Activated CD4-positive, alpha-beta T cell treated with anti-CD3 and anti-CD28 coated beads, Interleukin-2, amount 10 ng/mL, durations not matched to agents 24 days and 14 days (primary cell): ENCODE measurements around the gene C1orf146. TPM values are rescaled to one million over a fixed set of nuclear protein-coding genes. Genes with fewer than 3 reads are reported as not detected.
"Not testable (repeated sequence)": the region's sequence is repeated elsewhere in the genome, so short reads cannot be mapped to it uniquely, and the experiment has no call there.

Experiments
- DNase-seq: peaks from one replicate; pipeline ENCODE4 v3.0.0; 2022
- H3K27ac Mint-ChIP-seq: one replicate; pipeline ENCODE4 v1.8.0; 2022; ENCODE audit warnings: mild to moderate bottlenecking, mixed read lengths
- H3K27me3 Mint-ChIP-seq: one replicate; pipeline ENCODE4 v1.8.0; 2022; ENCODE audit warnings: mixed read lengths
- H3K36me3 Mint-ChIP-seq: one replicate; pipeline ENCODE4 v1.8.0; 2022; ENCODE audit warnings: low read depth, mild to moderate bottlenecking, mixed read lengths
- H3K4me1 Mint-ChIP-seq: one replicate; pipeline ENCODE4 v1.8.0; 2021; ENCODE audit warnings: mixed read lengths
- H3K4me3 Mint-ChIP-seq: one replicate; pipeline ENCODE4 v1.8.0; 2022; ENCODE audit warnings: mild to moderate bottlenecking, moderate library complexity, mixed read lengths
- H3K9me3 Mint-ChIP-seq: one replicate; pipeline ENCODE4 v1.8.0; 2021; ENCODE audit warnings: mixed read lengths
- intact Hi-C: fragments of 100-400 bp; cut with micrococcal nuclease; formaldehyde crosslinking; loops from one replicate; pipeline ENCODE4 v1.15.1; 2023
- total RNA-seq: library from RNA; stranded (reverse); gene quantifications from 2 replicates; pipeline ENCODE4 v1.2.3, GENCODE V29; 2022

C1orf146 gene
- total RNA-seq, 1 donor from 2014 or later: not detected

- Mint-ChIP-seq H3K4me1 (no peaks in the 10 kb centered on the region), H3K27me3 (peaks cover 4% of the 10 kb centered on the region), H3K9me3 (no peaks in the 10 kb centered on the region), H3K4me3 (no peak overlapping the region), H3K27ac (no peak overlapping the region), H3K36me3 (no peaks in the 10 kb centered on the region)
- no peak for DNase-seq
- intact Hi-C loops: no loop called here
Observed at GRCh38 chr1:92219028-92219427, 1.3 kb downstream of the C1orf146 start.

- Mint-ChIP-seq H3K27me3 (peaks cover 7% of the 10 kb centered on the region), H3K4me3 (no peak overlapping the region), H3K9me3 (no peaks in the 10 kb centered on the region), H3K27ac (no peak overlapping the region), H3K36me3 (no peaks in the 10 kb centered on the region), H3K4me1 (no peaks in the 10 kb centered on the region)
- intact Hi-C loops: no loop called here
- no peak for DNase-seq
Observed at GRCh38 chr1:92228401-92228800, 10.7 kb downstream of the C1orf146 start.

GRCh38 chr1:92230736-92231135 lies 13.0 kb downstream of the C1orf146 start:
- no peak for DNase-seq
- Mint-ChIP-seq H3K4me3 (no peak overlapping the region), H3K9me3 (no peaks in the 10 kb centered on the region), H3K27me3 (peaks cover 10% of the 10 kb centered on the region), H3K27ac (no peak overlapping the region), H3K36me3 (no peaks in the 10 kb centered on the region), H3K4me1 (no peaks in the 10 kb centered on the region)
- intact Hi-C loops: no loop called here

- Mint-ChIP-seq H3K27me3 (peaks cover 7% of the 10 kb centered on the region), H3K36me3 (no peaks in the 10 kb centered on the region), H3K4me3 (no peak overlapping the region), H3K9me3 (no peaks in the 10 kb centered on the region), H3K27ac (no peak overlapping the region), H3K4me1 (no peaks in the 10 kb centered on the region)
- intact Hi-C loops: no loop called here
- no peak for DNase-seq
Observed at GRCh38 chr1:92240034-92240433, 22.3 kb downstream of the C1orf146 start.

GRCh38 chr1:92244376-92244775 lies 26.7 kb downstream of the C1orf146 start:
- no peaks in the 10 kb centered on the region for H3K4me1 Mint-ChIP-seq
- intact Hi-C loops: no loop called here
- H3K36me3 Mint-ChIP-seq: peaks cover 14% of the 10 kb centered on the region
- no peak overlapping the region for H3K4me3 Mint-ChIP-seq
- no peaks in the 10 kb centered on the region for H3K9me3 Mint-ChIP-seq
- H3K27ac Mint-ChIP-seq: no peak overlapping the region
- H3K27me3 Mint-ChIP-seq: no peaks in the 10 kb centered on the region
- DNase-seq: no peak

- H3K27me3 Mint-ChIP-seq, DNase-seq, H3K27ac Mint-ChIP-seq, intact Hi-C loops, H3K4me3 Mint-ChIP-seq, H3K4me1 Mint-ChIP-seq: not testable (repeated sequence)
- peaks cover 76% of the 10 kb centered on the region for H3K36me3 Mint-ChIP-seq
- H3K9me3 Mint-ChIP-seq: peaks cover 24% of the 10 kb centered on the region
Observed at GRCh38 chr1:92254714-92255113, 37.0 kb downstream of the C1orf146 start.

- DNase-seq: no peak
- peaks cover 2% of the 10 kb centered on the region for H3K4me1 Mint-ChIP-seq
- no peaks in the 10 kb centered on the region for H3K27me3 Mint-ChIP-seq
- H3K36me3 Mint-ChIP-seq: peaks cover 84% of the 10 kb centered on the region
- intact Hi-C loops: no loop called here
- H3K4me3 Mint-ChIP-seq: no peak overlapping the region
- H3K27ac Mint-ChIP-seq: no peak overlapping the region
- H3K9me3 Mint-ChIP-seq: peaks cover 18% of the 10 kb centered on the region
Observed at GRCh38 chr1:92259350-92259749, 41.6 kb downstream of the C1orf146 start.

GRCh38 chr1:92262516-92262915 lies 44.8 kb downstream of the C1orf146 start:
- Mint-ChIP-seq H3K9me3 (no peaks in the 10 kb centered on the region), H3K4me3 (no peak overlapping the region), H3K27me3 (no peaks in the 10 kb centered on the region), H3K27ac (no peak overlapping the region), H3K36me3 (peaks cover 66% of the 10 kb centered on the region), H3K4me1 (no peaks in the 10 kb centered on the region)
- no peak for DNase-seq
- intact Hi-C loops: no loop called here

- Mint-ChIP-seq H3K9me3 (no peaks in the 10 kb centered on the region), H3K36me3 (peaks cover 53% of the 10 kb centered on the region), H3K27ac (no peak overlapping the region), H3K27me3 (no peaks in the 10 kb centered on the region), H3K4me1 (no peaks in the 10 kb centered on the region), H3K4me3 (no peak overlapping the region)
- intact Hi-C loops: no loop called here
- no peak for DNase-seq
Observed at GRCh38 chr1:92273039-92273438, 55.3 kb downstream of the C1orf146 start.

- H3K4me1 Mint-ChIP-seq: no peaks in the 10 kb centered on the region
- peaks cover 53% of the 10 kb centered on the region for H3K36me3 Mint-ChIP-seq
- no peak for DNase-seq
- intact Hi-C loops: no loop called here
- H3K4me3 Mint-ChIP-seq: no peak overlapping the region
- H3K9me3 Mint-ChIP-seq: no peaks in the 10 kb centered on the region
- no peak overlapping the region for H3K27ac Mint-ChIP-seq
- H3K27me3 Mint-ChIP-seq: no peaks in the 10 kb centered on the region
Observed at GRCh38 chr1:92274939-92275338, 57.2 kb downstream of the C1orf146 start.

- no peak overlapping the region for H3K27ac Mint-ChIP-seq
- peaks cover 61% of the 10 kb centered on the region for H3K36me3 Mint-ChIP-seq
- no peaks in the 10 kb centered on the region for H3K9me3 Mint-ChIP-seq
- H3K4me1 Mint-ChIP-seq: peaks cover 5% of the 10 kb centered on the region
- no peak overlapping the region for H3K4me3 Mint-ChIP-seq
- intact Hi-C loops: no loop called here
- no peaks in the 10 kb centered on the region for H3K27me3 Mint-ChIP-seq
- no peak for DNase-seq
Observed at GRCh38 chr1:92276082-92276481, 58.4 kb downstream of the C1orf146 start.

- H3K27ac Mint-ChIP-seq: no peak overlapping the region
- intact Hi-C loops: no loop called here
- no peaks in the 10 kb centered on the region for H3K27me3 Mint-ChIP-seq
- no peak for DNase-seq
- H3K4me1 Mint-ChIP-seq: peaks cover 13% of the 10 kb centered on the region
- H3K4me3 Mint-ChIP-seq: no peak overlapping the region
- H3K9me3 Mint-ChIP-seq: no peaks in the 10 kb centered on the region
- peaks cover 72% of the 10 kb centered on the region for H3K36me3 Mint-ChIP-seq
Observed at GRCh38 chr1:92277105-92277723, 59.5 kb downstream of the C1orf146 start.

- H3K27me3 Mint-ChIP-seq, intact Hi-C loops, H3K9me3 Mint-ChIP-seq, H3K27ac Mint-ChIP-seq, DNase-seq, H3K4me3 Mint-ChIP-seq: not testable (repeated sequence)
- Mint-ChIP-seq H3K36me3 (peaks cover 79% of the 10 kb centered on the region), H3K4me1 (peaks cover 21% of the 10 kb centered on the region)
Observed at GRCh38 chr1:92279781-92280180, 62.1 kb downstream of the C1orf146 start.

- H3K27me3 Mint-ChIP-seq, H3K27ac Mint-ChIP-seq, H3K9me3 Mint-ChIP-seq, DNase-seq, intact Hi-C loops, H3K4me3 Mint-ChIP-seq: not testable (repeated sequence)
- Mint-ChIP-seq H3K4me1 (peaks cover 21% of the 10 kb centered on the region), H3K36me3 (peaks cover 82% of the 10 kb centered on the region)
Observed at GRCh38 chr1:92281411-92281810, 63.7 kb downstream of the C1orf146 start.

- Mint-ChIP-seq H3K9me3 (peaks cover 5% of the 10 kb centered on the region), H3K27ac (no peak overlapping the region), H3K4me3 (no peak overlapping the region), H3K4me1 (peaks cover 21% of the 10 kb centered on the region), H3K27me3 (no peaks in the 10 kb centered on the region), H3K36me3 (peaks cover 49% of the 10 kb centered on the region)
- DNase-seq: peak; percentile 73
- intact Hi-C loops: loop anchor here (1.0 to 10.0 kb wide), 3 partner anchors 207 to 1009 kb away; partner anchors contain the start of gene BTBD8
Observed at GRCh38 chr1:92291372-92291999, 73.8 kb downstream of the C1orf146 start.
